GM19099 (cell line): ENCODE data around the gene MRPS11.

Experiments
- POLR2A ChIP-seq: IDR thresholded peaks from 3 replicates; pipeline ENCODE4 v1.6.1; 2011; ENCODE audit warnings: low read depth; ENCODE audit not compliant: insufficient read length; ENCODE audit errors: extremely low read depth

MRPS11 gene

DNA sequence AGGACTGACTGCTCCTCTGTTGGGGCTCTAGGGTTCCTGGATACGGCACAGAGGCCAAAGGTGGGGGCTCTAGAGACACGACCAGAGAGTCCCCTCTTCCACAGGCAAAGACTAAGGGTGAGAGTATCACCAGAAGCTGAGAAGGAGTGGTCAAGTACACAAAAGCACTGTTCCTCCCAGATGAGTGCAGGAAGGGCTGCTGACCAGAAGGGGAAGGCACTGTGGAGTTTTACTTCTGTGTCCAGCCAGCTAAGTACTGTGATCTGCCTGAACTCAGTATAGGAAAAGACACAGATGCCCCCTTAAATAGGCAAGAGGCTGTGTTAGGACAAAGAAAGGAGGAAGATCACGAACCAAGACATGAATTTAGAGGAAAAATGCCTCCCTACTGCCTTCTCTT is 11.7 kb downstream of the MRPS11 start:
- TF ChIP-seq POLR2A, result no peak

DNA sequence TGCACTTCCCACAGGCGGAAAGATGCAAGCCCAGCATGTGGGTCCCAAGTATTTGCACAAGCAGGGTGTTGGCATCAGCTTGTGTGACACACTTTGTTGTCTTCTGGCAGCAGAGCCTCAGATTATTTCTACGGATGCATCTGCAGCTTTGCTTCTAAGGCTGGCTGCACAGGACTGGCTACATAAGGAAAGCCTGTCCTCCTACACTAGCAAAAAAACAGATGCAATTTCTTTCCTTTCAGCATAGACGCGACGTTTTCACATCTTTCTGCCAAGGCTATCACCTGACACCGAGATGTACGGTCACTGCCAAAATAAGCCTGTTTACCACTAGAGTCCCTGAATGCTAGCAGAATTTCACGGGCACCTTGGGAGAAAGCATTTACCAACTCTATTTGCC is 13.5 kb downstream of the MRPS11 start:
- TF ChIP-seq POLR2A, result no peak

DNA sequence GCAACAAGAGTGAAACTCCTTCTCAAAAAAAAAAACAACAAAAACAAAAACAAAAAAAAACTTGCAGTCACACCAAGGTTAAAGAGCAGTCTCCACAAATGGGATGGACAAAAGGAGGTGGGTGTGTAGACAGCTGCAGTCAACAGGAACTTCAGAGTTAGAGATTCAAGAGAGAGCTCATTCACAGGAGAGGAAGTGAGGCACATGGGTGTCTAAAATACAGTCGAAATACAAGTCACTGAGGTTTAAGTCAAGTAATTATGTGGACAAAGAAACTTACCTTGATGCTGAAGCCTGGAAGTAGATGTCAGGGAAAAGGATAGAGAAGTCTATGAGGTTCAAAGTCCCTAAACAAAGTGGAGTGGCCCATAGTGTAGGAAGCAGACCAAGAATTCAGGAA is 14.8 kb downstream of the MRPS11 start:
- no peak for TF ChIP-seq POLR2A

DNA sequence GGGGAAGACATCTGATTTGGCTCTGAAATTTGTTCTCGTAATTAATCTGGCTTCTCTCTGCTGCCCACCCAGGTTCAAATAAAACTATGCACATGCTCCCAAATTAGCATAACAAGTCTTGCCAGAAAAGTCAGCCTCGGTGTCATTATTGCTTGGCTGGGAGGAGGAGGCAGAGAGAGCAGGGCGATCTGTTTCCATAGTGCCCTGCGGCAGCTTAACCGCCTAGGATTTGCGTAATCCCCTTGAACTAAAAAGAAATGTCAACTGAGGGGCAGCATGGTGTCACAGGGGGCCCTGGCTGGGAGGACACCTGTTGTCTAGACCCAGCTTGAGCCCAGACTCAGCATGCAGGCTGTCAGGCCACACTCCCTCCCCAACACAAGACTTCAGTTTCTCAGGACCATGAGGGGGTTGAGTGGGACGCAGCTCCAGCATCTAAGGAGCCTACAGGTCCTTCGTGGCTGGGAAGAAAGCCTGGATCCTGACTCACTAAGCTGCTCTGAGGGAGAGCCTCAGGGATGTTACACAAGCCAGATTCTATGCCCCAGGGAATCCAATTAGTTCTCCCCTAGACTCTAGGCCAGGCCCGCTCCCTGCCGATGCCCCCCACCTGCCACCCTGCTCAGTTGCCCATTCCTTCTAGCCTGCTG is 17.3 kb downstream of the MRPS11 start:
- TF ChIP-seq POLR2A, result no peak

DNA sequence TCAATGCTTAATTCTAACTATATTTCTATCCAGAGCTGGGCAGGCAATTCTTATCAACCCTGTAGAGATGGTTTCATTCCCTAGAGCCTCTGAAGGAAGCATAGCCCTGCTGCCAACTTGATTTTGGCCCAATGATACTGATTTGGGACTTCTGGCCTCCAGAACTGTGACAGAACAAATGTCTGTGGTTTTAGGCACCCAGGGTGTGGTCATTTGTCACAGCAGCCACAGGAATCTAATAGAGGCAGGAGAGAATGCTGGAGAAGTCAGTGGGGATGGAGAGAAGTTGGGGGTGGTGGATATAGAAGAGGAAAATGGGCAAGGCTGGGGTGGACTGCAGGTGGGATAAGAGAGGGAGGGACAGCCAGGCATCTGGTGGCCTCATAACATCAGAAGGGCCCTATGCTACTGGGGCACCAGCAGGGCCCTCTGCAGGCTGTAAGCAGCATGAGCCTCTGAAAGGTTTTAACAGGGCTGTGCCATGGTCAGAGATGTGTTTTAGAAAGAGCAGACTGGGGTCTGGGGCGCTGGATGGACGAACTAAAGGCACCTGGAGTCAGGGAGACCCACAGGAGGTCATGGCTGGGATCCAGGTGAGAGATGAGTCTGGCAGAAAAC is 19.8 kb downstream of the MRPS11 start:
- no peak for TF ChIP-seq POLR2A

DNA sequence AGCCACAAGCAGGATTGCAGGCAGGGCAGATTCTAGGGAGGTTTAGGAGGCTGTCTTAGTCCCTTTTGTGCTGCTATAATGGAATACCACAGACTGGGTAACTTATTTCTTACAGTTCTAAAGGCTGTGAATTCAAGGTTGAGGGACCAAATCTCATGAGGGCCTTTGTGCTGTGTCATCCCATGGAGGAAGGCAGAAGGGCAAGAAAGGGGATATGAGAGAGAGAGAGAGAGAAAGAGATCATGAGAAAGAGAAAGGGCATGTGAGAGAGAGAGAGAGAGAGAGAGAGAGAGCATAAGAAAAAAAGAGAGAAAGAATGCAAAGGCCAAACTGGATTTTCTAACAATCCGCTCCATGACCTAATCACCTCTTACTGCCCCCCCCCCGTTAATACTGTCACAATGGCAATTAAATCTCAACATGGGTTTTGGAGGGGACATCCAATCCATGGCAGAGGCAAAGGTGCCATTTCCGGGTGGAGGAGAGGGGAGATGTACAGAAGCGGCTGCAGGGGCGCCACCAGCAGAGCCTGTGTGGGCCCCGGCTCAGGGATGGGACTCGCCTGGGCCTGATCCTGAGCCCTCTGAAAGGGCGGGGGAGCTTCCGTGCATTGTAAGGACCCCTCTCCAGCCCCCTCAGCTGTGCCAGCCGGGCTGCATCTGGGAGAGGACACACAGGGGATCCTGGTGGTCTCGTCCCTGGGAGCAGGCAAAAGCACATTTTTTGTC is 20.5 kb downstream of the MRPS11 start:
- no peak for TF ChIP-seq POLR2A

DNA sequence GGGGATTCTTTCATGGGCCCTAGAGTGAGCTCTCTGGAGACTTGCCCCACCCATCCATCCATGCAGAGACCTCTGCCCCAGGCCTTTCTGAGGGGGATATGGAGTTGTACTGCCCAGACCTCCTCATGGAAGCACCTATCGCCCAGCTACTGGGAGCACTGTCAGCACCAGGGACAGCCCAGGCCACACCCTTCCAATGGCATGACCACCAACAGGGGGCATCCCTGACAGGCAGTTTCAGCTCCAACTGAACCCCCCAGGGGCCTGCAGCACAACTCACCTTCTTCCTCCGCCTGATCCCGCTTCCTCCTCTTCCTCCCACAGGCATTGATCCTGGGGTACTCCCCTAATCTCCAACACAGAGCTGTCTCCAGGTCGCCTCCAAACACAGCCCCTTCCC is 21.8 kb downstream of the MRPS11 start:
- TF ChIP-seq POLR2A, result no peak

DNA sequence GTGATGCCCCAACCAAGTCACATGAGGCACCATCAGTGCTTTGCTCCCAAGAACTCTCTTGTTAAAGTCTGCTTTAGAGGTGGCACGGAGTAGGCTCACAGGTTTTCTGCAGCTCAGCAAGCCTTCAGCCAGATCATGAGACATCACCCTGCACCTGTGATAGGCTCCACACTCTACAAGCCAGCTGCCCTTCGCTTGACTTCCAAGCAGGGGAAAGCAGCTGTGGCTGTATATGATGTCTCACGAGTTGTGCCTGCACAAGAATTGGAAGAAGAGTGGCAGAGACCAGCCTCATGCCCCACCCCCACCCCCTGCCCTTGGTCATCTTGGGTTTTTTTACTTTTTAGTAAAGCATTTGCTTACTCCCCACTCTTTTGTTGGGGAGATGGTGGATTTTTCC is 22.5 kb downstream of the MRPS11 start:
- no peak for TF ChIP-seq POLR2A

DNA sequence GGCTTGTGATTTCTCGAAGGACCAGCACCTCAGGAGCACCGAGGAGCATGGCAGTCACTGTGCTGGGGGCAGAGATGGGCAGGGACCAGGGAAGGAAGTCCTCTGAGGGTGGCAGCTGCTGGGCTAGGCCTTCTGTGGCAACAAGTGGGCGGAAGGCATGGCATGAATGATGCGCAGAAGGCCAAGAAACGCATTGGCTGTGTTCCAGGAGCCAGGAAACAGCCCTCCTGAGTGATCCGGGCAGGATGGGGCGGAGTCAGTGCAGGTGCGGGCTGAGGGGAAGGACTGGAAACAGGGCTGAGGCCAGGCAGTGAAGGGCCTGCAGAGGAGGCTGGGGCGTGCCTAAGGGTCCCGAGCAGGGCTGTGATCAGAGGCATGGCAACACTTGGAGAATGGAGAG is 23.6 kb downstream of the MRPS11 start:
- TF ChIP-seq POLR2A, result no peak

DNA sequence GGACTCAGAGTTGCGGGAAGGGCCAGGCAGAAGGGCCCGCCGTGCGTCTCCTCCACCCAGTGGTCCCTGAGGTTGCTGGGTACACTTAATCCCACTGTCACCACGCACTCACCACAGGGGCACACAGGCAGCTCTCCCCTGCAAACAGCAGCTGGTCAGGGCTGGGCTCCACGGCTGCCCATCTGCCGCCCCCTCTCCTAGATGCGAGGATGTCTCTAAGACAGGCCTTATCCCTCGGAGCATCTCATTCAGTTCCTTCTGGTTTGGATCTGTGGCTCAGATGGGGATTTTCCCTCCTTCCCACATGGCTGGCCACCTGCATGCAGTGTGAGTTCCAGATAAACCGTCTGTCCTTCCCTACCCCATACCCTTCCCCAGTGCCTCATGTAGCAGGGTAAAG is 26.3 kb downstream of the MRPS11 start:
- no peak for TF ChIP-seq POLR2A

DNA sequence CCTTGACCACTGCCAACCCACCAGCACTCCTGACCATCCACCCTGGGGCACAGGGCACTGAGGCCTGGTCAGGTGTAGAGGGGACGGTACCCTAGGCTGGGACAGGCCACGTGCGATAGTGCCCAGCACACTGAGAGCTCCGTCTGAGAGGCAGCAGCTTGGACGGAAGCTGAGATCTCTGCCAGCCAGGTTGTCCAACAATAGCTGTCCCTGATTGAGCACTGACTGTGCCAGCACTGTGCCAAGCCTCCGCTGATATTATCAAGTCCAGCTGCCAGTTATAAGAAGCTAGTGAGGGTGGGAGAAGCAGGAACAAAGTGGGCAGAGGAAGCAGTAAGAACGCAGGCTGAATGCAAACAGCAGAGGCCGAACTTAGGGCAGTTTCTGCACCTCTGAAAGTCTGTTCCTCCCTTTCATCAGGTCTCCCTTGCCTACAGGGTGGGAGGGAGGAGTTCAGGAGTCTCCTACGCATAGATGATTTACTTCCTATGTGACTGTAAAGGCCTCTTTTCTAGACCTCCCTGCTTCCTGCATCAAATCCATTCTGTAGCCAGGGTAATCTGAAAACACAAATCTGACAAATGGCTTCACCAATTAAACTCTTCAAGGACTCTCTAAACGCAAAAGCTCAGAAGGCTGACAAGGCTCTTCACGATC is 29.7 kb downstream of the MRPS11 start:
- TF ChIP-seq POLR2A, result no peak

DNA sequence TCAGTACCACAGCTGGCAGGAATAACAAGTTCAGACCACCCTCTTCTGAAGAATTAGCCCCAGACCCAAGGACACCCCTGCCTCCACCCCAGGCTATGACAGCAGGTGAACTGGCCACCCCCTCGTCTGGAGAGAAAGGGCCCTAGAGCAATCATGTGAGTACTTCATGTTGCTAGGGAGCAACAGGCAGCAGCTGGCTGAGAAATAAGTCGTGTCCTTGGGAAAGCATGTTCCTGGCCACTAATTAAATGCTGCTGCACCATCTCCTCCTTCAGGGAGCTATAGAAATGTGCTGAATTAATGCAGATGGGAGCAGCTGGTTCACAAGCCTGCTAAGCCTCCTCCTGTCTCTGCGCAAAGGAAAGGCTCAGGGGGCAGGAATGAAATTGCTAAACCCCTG is 31.5 kb downstream of the MRPS11 start:
- no peak for TF ChIP-seq POLR2A

DNA sequence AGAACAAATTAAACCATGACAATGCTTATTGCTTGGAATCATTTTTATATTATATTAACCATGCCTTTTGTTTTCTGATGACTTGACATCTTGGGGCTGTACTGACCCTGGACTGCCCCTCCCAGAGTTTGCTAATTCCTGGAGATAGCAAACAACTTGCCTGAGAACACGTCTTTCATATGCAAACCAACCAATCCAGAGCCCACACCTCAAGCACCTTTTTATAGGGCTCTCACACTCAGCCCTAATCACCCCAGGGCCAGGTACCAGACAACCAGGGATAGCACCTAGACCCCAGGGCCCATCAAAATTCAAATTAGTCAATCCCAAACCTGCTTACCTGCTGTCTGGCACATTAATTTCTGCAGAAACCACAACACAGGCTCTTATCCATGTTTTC is 36.9 kb downstream of the MRPS11 start:
- no peak for TF ChIP-seq POLR2A

DNA sequence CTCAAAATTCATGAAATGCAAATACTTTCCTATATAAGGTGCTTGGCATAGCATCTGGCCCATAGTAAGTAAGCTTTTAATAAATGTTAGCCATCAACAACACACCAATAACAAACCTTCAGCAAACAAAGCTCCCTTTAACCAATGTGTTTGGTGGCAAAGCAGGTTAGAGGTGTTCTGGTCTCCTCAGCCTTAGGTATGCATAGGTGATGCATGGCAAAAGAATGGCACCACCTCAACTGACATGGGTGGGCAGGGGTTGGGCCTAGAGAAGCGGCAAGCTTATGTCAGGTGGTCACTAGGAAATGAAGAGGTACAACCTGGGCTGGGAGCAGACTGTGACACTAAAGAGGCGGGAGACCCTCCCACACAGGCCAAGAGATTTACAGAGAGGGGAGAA is 38.2 kb downstream of the MRPS11 start:
- TF ChIP-seq POLR2A, result no peak

DNA sequence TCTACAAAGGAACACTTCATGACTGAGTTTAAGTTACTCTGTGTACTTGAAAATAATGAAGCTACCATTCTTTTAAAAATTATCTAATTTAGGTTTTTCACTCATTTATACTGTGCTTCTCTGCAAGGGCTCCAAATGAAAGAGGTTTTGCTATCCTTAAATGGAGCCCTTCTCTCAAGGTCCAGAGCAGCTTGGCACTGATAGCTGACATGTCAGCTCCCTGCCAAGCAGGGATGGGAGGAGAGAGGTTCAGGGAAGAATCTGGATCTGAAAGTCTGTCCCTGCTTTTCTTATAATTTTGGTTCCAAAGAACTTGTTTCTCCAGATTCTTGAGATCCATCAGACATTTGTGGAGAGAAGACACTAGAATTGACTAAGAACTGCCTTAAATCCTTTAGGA is 39.1 kb downstream of the MRPS11 start:
- no peak for TF ChIP-seq POLR2A

DNA sequence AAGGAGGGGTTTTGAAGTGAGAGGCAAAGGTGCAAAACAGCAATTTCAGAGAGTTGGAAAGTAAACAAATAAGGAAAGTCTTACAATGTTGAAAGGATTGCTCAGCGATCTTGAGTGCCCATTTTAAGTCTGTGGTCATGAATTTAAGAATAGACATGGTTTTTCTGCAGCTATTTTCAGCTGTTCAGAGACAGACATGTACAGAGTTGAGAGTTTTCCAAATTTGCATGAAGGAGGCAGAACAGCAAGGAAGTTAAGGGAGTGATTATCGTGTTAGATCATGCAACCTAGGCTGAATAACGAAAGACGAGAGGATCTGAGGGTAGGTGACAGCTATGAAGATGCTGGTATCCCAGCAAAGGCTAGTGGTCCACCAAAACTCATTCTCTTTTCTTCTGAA is 41.8 kb downstream of the MRPS11 start:
- TF ChIP-seq POLR2A, result no peak
